GM18907 (cell line): ENCODE results near the gene FBXO24.
A peak's percentile ranks its signal among the peaks of the same experiment; 100 is the strongest.

Source experiments
- ATAC-seq: cut with Tn5 transposase; IDR thresholded peaks from one replicate; pipeline ENCODE4 v1.9.1; 2021; ENCODE audit warnings: mild to moderate bottlenecking, moderate library complexity; ENCODE audit not compliant: unreplicated experiment

Gene FBXO24

DNA sequence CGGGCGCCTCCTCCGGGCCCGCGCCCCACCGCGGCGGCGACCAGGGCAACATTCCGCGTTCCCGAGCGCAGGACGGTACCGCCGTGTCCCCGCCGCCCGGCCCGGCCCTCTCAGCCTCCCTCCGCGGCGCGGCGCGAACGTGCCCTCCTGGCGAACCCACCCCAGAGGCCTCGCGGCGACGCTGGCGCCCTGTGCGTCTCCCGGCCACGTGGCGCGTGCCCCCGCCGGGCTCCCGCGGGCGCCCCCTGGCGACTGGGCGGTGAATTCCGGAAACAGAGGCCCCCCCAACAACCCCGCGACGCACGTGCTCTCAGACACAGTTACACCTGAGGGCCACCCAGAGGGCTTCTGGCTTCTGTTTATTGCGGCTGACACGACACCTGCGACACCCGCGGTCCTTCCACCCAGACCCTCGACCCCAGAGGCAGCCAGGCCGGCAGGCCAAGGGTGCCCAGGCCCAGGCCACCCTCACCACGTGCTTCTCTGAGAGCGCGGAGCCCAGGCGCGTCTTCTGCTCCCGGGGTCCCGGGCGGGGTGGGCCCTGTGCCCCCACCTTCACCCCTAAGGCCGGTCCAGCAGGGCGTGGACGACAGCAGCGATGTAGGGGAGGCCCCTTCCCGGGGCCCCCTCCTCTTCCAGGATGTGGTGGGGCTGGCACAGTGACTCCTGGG, 12.3 kb upstream of the FBXO24 start, which contains the start of gene SAP25:
Gene SAP25 (minus strand): TSS at position 210 of the 671 bp plus-strand sequence. CDS start 158 bp downstream, at position 52.
- ATAC-seq = no peak

DNA sequence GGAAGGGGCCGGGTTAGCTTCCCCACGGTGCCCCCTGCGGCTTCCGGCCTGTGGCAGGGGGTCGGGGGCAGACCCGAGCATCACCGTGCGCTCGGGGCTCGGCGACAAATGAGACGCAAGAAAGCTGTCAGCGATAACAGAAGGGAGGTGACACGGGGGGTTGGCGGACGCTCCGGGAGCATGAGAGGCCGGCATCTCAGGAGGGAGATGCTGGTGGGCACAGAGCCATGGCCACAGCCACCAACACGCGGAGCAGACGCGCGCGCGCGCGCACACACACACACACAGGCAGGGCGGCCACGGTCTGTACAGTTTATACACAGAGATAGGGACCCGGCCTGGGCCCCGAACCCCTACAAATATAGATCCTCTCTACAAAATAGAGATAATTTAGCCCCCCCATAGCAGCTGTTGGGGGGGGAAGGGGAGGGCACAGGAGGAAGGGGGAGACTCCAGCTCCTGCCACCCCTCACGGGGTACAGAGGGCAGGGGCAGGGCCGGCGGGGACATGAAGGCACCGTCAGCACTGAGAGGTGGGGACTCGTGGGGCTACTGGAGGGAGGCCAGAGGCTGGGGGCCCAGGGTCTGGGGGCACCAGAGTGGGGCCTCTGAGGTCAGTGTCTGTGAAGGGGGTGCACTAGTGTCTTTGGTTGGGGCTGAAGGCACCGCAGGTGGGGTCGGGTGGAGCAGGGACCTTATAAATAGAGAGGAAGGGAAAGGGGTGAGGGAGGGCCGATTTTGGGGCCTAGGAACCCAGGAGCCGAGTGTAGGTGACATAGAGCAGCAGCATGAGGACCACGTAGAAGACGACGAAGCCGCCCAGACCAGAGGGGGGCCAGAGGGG, 11.5 kb upstream of the FBXO24 start:
- no peak for ATAC-seq

DNA sequence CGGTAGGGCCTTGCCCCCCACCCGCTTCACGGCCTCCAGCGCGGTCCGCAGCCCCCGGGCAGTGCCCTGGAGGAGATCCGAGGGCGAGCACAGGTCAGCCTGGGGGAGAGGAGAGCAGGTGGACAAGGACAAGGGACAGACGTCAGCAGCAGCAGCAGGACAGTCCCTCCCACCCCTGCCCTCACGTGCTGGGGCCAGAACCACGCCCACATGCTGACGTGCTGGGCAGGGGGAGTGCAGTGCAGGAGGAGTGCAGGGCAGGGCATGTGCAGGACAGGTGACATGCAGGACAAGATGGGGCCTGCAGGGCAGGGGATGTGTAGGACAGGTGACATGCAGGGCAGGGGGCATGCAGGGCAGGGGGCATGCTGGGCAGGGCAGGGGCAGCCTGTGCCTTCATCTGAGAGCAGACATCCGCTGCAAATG, 10.9 kb upstream of the FBXO24 start:
- no peak for ATAC-seq

DNA sequence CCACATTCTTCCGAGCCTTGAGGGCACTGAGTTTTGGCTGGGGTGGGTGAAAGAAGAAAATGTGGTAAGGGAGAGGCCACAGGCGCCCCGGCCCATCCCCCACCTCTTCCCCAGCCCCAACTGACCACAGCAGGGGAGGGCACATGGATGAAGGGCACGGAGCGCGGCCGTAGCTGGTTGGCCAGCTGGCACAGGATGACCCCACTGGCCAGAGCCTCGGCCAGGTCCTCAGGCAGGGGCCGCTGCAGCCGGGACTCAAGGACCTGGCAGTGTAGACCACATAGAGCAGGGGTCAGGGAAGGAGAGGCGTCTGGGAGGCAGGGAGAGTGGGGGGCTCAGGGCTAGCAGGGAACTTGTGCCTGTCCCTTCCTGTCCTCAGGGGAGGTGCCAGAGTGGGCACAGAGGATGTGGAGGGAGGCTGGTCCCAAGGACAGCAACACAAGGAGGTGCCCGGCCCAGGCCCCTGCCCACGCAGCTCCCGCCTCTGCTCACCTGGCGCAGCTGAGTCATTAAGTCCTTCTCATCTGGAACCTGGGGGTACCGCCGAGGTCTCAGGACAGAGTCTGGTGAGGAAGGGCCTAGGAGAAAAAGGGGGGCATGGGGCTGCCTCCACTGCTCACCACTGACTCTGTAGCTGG, 10.3 kb upstream of the FBXO24 start:
- ATAC-seq = no peak

DNA sequence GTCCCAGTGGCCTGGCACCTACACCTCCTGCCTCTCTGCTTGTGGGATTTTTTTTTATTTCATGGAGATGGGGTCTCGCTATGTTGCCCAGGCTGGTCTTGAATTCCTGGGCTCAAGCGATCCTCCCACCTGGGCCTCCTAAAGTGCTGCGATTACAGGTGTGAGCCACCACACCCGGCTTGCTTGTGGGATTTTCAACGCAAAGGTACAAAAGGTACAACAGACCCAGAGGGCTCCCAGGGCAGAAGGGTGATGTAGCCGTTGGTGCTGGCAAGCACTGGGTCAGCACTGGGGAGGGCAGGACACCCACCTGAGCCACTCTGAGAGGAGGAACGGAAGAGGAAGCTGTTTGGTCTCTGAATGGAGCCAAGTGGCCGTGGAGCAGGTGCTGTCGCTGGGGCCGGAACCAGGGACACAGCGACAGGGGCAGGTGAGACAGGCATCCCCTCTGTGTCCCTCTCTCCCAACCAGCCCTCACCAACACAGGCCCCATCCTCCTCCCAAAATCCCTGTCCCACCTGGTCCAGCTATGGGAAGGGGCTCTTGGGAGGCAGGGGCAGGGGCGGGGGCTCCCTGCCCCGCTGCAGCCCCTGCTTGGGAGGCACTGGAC, 9.6 kb upstream of the FBXO24 start:
- ATAC-seq = no peak

DNA sequence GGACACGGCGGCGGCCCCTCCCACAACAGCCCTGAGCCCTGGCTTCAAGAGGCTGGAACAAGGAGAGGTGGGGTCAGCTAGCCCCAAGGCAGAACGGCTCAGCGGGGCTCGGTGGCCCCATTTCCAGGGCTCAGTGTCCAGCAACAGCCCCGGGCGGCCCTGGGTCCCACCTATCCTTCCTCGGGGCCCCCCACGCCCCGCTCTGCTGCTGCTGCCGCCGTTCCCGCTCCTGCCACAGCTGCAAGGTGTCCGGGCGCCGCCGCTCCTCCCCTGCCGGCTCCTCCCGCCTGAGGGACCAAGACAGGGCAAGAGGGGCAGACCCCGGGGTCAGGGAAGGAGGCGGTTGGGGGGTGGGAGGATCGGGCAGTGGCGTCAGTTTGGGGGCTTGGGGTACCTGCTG, 9.0 kb upstream of the FBXO24 start:
- ATAC-seq = no peak

DNA sequence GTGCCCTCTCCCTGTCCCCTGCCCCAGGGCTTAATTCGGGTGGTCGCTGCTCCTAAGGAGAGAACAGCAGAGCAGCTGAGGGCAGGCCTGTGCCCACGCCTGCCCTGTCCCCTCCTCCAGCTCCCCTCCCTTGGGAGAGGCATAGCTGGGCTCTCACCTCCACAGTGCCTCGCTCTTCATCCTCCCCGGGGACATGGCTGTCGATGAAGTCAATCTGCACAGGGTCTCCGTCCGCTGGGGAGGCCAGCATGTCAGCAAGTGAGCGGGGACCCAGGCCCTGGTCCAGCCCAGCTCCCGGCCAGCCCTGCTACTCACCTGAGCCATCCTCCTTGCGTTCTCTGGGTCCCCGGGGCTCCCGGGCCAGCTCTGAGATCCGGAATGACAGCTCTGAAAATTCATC, 8.6 kb upstream of the FBXO24 start:
- no peak for ATAC-seq

DNA sequence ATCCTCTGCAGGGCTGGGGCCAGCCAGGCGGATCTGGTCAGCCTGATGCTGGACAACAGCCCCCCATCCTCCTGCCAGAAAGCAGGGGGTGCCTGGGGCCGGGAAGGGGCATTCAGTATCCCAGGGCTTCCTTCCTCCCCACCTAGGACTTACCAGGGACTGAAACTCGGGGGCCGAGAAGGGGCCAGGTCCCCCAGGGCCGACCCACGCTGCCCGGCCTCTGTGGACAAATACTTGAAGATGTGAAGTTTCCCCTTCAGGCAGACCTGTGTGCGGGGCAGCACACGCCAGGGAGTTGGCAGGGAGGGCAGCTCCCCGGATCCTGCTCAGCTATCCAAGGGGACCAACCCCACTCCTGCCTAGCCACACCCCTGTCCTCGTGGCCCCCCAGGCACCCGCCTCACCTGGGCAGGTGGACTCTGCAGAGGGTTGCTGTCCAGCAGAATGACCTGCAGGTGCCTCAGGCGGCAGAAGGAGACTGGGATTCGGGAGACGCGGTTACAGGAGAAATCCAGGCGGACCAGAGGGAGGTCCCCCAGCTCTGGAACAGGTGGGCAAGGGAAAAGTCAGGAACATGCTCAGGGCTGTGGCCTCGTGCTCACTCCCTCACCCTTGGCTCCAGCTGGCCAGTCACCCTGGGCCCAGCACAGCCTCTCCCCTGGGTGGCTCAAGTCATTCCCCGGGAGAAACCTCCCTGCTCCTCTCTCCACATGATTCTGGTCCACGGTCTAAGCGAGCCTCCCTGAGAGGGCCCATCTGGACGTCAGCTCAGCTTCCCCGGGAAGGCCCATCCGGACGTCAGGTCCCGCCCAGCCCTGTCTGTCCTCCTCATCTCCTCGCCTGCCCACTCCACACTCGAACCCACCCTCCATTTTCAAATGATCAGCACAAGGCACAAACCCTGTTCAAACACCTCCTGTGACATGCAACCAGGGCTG, 7.6 kb upstream of the FBXO24 start:
- ATAC-seq = no peak

DNA sequence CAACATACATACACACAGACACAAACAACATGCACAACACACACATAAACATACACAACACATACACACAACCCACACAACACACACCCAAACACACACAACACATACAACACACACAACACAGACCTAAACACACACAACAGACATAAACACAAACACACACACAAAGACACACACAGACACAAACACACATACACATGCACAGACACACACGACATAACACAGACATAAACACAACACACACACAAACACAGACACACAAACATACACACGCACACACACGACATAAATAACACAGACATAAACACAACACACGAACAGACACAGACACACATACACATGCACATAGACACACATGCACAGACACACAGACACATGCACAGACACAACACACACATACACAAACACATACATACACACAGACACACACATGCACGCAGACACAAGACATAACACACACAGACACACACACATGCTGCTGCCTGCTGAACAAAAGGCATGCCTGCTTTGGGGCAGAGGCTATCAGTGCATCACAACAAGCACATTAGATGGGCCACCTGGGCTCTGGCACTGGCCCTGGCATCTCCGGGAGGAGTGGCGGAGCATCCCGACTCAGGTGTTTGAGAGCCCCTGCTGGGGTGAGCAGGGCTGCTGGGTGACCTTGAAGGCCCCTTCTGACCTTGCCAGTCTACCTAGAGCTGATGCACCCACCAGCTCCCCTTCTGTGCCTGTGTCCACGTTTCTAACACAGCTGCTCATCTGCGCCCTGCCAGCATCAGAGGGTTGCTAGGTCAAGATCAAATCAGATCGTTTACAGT, 5.5 kb upstream of the FBXO24 start:
- ATAC-seq = no peak

DNA sequence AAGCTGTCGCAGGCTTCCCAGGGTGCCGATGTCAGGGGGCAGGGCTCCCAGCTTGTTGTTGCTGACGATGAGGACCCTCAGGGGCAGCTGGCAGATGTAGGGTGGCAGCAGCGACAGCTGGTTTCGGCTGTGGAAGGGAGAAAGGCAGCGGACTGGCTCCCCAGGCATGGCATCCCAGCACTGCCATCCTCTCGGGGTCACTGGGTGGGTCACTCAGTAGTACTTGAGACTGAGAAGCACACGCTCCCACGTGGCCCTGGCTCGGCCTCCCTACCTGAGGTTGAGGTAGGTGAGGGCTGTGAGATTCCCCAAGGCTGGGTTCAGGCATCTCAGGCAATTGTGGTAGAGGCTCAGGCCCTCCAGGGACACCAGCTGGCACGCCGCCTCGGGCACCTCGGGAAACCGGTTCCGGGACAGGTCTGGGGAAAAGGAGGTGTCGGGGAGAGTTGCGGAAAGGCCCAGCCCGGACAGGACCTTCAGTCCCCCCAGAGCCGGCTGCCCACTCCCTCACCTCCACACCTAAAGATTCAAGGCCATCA, 4.0 kb upstream of the FBXO24 start:
- ATAC-seq = no peak

DNA sequence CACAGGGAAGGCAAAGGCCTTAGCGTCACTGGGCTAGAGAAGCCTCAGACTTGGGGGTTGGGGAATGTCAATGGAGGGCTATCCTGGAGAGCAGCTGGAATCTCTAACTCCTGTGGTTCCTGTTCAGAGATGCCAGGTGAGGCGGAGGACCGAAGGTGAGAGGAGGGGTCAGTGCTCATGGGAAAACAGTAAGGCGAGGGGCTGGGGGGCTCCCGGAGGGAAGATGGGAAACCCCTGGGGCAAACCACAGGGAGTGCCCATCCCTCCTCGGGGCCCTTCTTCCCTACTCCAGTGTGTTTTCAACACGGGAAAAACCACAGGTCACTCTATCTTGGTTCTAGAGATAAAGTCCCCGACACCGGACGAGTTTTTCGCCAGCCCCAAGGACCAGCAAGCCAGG, 3.5 kb upstream of the FBXO24 start:
- no peak for ATAC-seq

DNA sequence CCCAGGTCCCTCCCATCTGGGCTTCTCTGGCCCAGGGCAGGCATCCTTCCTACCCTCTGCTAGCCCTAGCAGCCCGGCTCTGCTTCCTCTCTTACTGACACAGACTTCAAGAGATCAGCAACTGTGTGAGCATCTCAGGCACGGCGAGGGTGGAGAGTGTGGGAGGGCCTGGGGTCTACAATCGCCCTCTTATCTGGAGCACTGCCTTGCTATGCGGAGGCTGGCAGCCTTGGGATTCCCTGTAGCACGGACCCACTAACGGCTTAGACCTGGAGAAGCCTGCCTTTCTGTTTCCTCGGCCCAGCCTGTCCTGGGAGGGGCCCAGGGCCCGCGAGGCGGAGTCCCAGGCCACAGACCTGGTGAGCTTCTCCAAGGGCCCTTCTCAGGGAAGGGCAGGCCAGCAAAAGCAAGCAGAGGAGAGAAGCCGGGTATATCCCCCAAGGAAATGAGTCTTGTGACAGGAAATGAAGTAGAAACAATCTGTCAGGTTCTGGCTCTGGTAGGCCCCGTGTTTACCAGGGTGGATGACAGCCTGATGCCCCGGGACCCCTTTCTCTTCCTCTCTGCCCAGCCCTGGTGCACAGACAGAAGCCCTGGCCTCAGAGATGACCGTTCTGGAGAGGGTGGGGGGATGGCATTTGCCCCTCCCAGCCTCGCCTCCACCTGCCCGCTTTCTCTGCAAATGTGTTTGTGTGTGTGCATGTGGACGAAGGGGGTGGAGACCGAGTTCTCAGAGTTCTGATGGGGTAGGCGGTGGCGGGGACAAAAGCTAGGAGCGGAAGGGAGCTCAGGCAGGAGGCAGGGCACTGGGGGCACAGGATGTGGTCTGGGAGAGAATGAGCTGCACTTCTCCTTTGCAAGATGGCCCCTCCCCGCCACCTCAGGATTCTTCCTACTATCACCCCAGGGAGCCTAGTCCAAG, 2.7 kb upstream of the FBXO24 start:
- no peak for ATAC-seq

DNA sequence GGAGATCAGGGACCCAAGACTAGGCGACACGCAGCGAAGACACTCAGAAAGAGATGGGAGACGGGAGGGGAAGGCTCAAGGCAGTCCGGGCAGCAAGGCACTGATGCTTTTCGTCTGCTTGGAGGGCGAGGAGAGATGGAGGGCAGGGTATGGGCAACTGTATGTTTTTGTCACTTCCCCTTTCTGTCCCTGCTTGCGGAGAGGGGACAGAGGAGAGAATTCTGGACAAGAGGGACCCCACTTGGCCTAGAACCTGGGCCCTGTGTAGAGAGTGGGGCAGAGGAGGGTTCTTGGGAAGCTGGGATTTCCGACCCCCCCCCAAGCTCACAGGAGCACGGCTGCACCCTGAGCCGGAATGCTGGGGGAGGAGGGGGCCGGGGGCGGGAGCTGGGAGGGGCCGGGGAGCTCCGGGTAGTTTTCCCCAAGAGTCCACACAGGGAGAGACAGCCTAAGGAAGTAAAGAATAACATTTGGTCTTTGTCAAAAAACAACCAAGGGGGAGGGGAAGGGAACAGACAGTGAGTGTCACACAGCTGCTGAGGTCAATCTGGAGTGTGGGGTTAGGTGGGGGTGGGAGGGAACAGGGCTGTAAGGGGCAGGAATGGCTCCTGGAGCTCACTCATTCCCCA, 2.0 kb upstream of the FBXO24 start:
- no peak for ATAC-seq

DNA sequence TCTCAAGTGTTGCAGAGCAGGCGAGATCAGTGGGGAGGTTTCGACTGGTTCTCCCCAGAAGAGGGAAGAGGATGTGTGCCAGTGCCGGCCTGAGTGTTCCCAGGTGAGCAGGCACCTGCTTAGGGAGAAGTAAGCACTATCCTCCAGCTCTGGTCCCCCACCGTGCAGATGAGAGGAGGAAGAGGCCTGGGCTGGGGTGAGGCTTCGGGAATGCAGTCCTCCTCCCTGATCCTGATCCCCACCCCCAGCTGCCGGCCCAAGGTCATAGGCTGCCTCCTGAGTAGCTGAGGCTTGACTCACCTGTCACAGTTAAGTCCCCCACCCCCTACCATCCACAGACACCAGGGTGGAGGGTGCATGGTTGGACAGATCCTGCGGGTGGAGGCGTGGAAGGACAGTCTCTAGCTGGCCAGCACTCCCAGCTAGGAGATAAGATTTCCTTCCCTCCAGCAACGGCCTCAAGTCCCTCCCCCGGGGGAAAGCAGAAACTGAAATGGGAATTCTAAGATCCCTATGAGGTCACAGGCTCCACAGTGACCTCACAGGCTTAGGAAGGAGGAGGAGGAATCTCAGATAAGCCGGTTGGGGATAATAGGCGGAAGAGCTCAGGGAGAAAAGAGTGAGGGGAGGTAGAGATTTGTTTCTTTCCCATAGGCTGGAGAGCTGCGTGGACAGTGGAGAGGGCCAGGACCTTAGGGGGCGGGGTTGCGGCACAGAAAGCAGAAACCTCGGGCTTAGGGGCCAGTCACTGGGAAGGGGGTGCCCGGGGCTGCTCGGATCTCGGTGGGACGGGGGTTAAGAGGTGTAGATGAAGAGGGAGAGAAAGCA, 1.2 kb upstream of the FBXO24 start:
- no peak for ATAC-seq

DNA sequence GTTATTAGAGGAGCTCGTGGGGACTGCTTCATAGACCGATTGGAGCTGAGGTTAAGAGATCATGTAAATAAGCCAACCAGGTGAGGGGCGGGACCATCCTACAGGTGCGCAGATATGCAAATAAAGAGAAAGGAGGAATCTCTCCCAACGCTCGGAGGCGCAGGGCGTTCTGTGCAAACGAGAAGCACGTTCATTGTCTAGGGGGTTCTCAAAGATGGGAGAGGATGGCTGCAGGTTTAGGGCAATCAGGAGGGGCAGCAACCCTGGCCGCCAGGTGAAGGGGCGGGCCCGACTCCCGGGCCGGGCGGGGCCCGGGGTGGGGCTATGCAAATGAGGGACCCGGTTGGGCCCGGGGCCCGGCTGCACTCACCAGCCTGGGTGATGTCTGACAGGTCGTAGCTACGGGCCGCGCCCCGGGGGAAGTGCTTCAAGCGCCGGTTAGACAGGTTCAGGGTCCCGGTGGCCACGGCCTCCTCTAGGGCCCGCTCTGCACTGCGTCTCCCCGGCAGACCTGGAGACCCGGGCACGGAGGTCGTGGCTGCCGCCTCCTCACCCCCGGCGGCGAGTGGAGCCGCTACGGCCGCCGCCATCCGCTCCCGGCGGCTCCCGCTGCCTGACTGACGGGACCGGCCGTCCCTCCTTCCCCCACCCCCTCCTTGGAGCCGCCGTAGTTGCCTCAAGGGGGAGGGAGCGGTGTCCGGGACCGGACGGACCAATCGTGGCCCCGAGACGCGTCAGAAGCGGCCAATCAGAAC, 440 bp upstream of the FBXO24 start, which contains the start of gene LRCH4:
Gene LRCH4 (minus strand): TSS at position 619 of the 755 bp plus-strand sequence. CDS start 29 bp downstream, at position 590.
- ATAC-seq = peak; percentile 29

DNA sequence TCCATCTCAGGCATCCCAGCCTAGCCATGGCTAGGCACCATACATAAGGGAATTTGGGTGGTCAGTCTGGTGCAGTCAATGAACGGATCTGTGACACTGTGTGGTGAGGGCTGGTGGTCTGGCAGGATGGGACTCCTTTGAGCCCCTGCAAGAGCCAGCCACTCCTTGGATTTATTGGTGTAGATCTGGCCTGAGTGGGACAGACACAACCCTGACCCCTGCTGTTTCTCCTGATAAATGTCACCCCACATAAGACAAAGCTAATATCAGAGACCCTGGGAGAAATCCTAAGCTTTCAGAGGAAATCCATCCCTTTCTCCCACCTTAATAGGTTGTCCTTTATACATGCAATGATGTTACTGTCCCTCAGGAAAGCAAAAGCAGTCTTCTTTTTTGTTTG, 2.3 kb downstream of the FBXO24 start:
- ATAC-seq = no peak
